Endothelial cell of umbilical vein (primary cell): ENCODE data around the gene CHPF2. TPM values are rescaled to one million over a fixed set of nuclear protein-coding genes. Genes with fewer than 3 reads are reported as not detected.
A peak's percentile ranks its signal among the peaks of the same experiment; 100 is the strongest.

Experiments
- BruUV-seq: library from RNA; stranded (reverse); fragments of 400-500 nt; replicated peaks from 2 replicates; lab custom pipeline; 2021; lab: Mats Ljungman, UMichigan
- CTCF ChIA-PET: fragments of 300-600, 350-600 bp; sonication (Branson Sonifier 250); formaldehyde crosslinking; loops from one replicate; lab custom pipeline; 2021; ENCODE audit warnings: antibody characterized with exemption, inconsistent platforms; lab: Charles Lee
- POLR2A ChIA-PET: fragments of 300-600, 350-600 bp; sonication (Branson Sonifier 250); formaldehyde crosslinking; loops from one replicate; lab custom pipeline; 2021; ENCODE audit warnings: antibody characterized with exemption, inconsistent platforms; lab: Charles Lee
- DNase-seq: peaks from one replicate; pipeline ENCODE4 v3.0.0-alpha.2; 2011; ENCODE audit warnings: low read depth, low spot score
- FAIRE-seq: peaks from 2 replicates; lab custom pipeline; 2011; peaks lifted over from hg19 to GRCh38; lab: Jason Lieb, UNC
- H2AFZ ChIP-seq: 2 replicates; pipeline ENCODE4 v1.6.0; 2012; ENCODE audit warnings: low read depth, low read length, control low read depth, inconsistent platforms
- H3K27ac ChIP-seq: 2 replicates; pipeline ENCODE4 v1.5.1; 2011; ENCODE audit warnings: low read depth, mild to moderate bottlenecking, control low read depth, low read length, moderate library complexity; ENCODE audit not compliant: insufficient read depth
- H3K27me3 ChIP-seq, 2 experiments: 2 replicates each; pipeline versions ENCODE4 v1.6.0 to v1.6.1; 2011; ENCODE audit warnings: low read length in 2 of 2, mixed read lengths in 1 of 2; ENCODE audit not compliant: control insufficient read depth in 2 of 2, insufficient read depth in 2 of 2
- H3K36me3 ChIP-seq, 2 experiments: 2 replicates in 1 of 2; 3 replicates in 1 of 2; pipeline ENCODE4 v1.5.1; 2011; ENCODE audit warnings: low read length in 2 of 2, mild to moderate bottlenecking in 1 of 2, moderate library complexity in 1 of 2; ENCODE audit not compliant: control insufficient read depth in 2 of 2, insufficient read depth in 2 of 2; ENCODE audit errors: extremely low read depth in 1 of 2
- H3K4me1 ChIP-seq: 3 replicates; pipeline ENCODE4 v1.5.1; 2011; ENCODE audit warnings: mild to moderate bottlenecking, low read length; ENCODE audit not compliant: control insufficient read depth, insufficient read depth; ENCODE audit errors: extremely low read depth
- H3K4me2 ChIP-seq: 2 replicates; pipeline ENCODE4 v1.6.1; 2011; ENCODE audit warnings: low read length, control low read depth, mixed read lengths; ENCODE audit not compliant: insufficient read depth
- H3K4me3 ChIP-seq, 3 experiments: fragments of 200-600 bp in 1 of 3; sonication (generic), shearing (Covaris generic) in 1 of 3; replicated peaks in 1 of 3; 2 replicates each; pipeline ENCODE4 v1.5.1; 2011 to 2016; ENCODE audit warnings: control low read depth in 3 of 3, low read length in 3 of 3, mild to moderate bottlenecking in 2 of 3, inconsistent platforms in 1 of 3, low read depth in 1 of 3, moderate library complexity in 1 of 3; ENCODE audit not compliant: insufficient read depth in 1 of 3
- H3K79me2 ChIP-seq: 2 replicates; pipeline ENCODE4 v1.6.0; 2012; ENCODE audit warnings: low read length, inconsistent platforms; ENCODE audit not compliant: control insufficient read depth, insufficient read depth
- H3K9ac ChIP-seq: replicated peaks from 2 replicates; pipeline ENCODE3; 2011; ENCODE audit warnings: low read length, control low read depth; ENCODE audit not compliant: insufficient read depth; ENCODE audit errors: extremely low read depth
- H3K9me1 ChIP-seq: replicated peaks from 3 replicates; pipeline ENCODE4 v1.6.0; 2011; ENCODE audit warnings: mild to moderate bottlenecking, low read length; ENCODE audit not compliant: control insufficient read depth, insufficient read depth; ENCODE audit errors: extremely low read depth
- H3K9me3 ChIP-seq: replicated peaks from 2 replicates; pipeline ENCODE4 v1.5.1; 2012; ENCODE audit warnings: low read length, inconsistent platforms; ENCODE audit not compliant: control insufficient read depth, insufficient read depth
- H4K20me1 ChIP-seq: replicated peaks from 2 replicates; pipeline ENCODE3; 2011; ENCODE audit warnings: mild to moderate bottlenecking, low read length; ENCODE audit not compliant: control insufficient read depth, insufficient read depth; ENCODE audit errors: extremely low read depth
- CTCF ChIP-seq, 2 donors: IDR thresholded peaks; 1 replicate in 1 of 2; 2 replicates in 1 of 2; pipeline ENCODE4 v1.5.1; 2011; ENCODE audit warnings: low read length in 2 of 2, mild to moderate bottlenecking in 2 of 2, moderate library complexity in 2 of 2, control low read depth in 1 of 2, inconsistent platforms in 1 of 2, low read depth in 1 of 2; ENCODE audit not compliant: insufficient read depth in 1 of 2; ENCODE audit errors: extremely low read depth in 1 of 2
- EZH2 ChIP-seq: IDR thresholded peaks from 2 replicates; pipeline ENCODE4 v1.6.1; 2012; ENCODE audit warnings: borderline replicate concordance, low read depth, mild to moderate bottlenecking, moderate library complexity, low read length, inconsistent platforms; ENCODE audit not compliant: severe bottlenecking
- FOS ChIP-seq: IDR thresholded peaks from 2 replicates; pipeline ENCODE4 v1.6.1; 2011; ENCODE audit warnings: mild to moderate bottlenecking, low read length, moderate library complexity, borderline replicate concordance; ENCODE audit not compliant: insufficient read depth
- GATA2 ChIP-seq: IDR thresholded peaks from 2 replicates; pipeline ENCODE4 v1.7.0; 2011; ENCODE audit warnings: low read depth, mild to moderate bottlenecking, moderate library complexity, mixed read lengths, low read length; ENCODE audit not compliant: insufficient read length, insufficient read depth
- JUN ChIP-seq: IDR thresholded peaks from 2 replicates; pipeline ENCODE4 v1.6.1; 2011; ENCODE audit warnings: borderline replicate concordance, low read depth; ENCODE audit not compliant: insufficient read length, insufficient read depth
- MAX ChIP-seq: IDR thresholded peaks from 2 replicates; pipeline ENCODE4 v1.6.1; 2011; ENCODE audit not compliant: insufficient read depth, insufficient read length
- MYC ChIP-seq: IDR thresholded peaks from one replicate; pipeline ENCODE4 v1.6.1; 2011; ENCODE audit warnings: mild to moderate bottlenecking, low read depth, low read length
- POLR2A ChIP-seq: IDR thresholded peaks from 2 replicates; pipeline ENCODE4 v1.6.1; 2012; ENCODE audit warnings: low read depth, mild to moderate bottlenecking, control low read depth, low read length
- POLR2AphosphoS5 ChIP-seq: IDR thresholded peaks from 2 replicates; pipeline ENCODE4 v1.6.1; 2012; ENCODE audit warnings: low read depth, mild to moderate bottlenecking, control low read depth, low read length, moderate library complexity; ENCODE audit not compliant: insufficient read depth
- dilution Hi-C: fragments of 300-500 bp; cut with MboI; formaldehyde crosslinking; loops from one replicate; pipeline ENCODE4 v1.15.0; 2019; ENCODE audit warnings: low sequenced_read_pairs; ENCODE audit not compliant: extremely low pct_ligation_motif_present
- intact Hi-C: fragments of 100-400 bp; cut with micrococcal nuclease; formaldehyde crosslinking; loops from one replicate; pipeline ENCODE4 v1.10.0; 2022
- polyA plus RNA-seq, 4 experiments: library from polyadenylated mRNA; depleted of rRNA in 3 of 4; stranded (reverse) in 3 of 4; unstranded in 1 of 4; fragments of >200 nt; gene quantifications; 2 replicates each; pipeline versions ENCODE4 v1.2.1 to v1.2.3, GENCODE V29; 2011 to 2012; ENCODE audit warnings: missing spikeins in 1 of 4
- total RNA-seq: library from RNA; stranded (reverse); gene quantifications from 2 replicates; pipeline ENCODE4 v1.2.3, GENCODE V29; 2021

The CHPF2 gene
- total and polyA plus RNA-seq, 2 donors (not counting 3 experiments of a cell fraction or from before 2014, with no cell fraction given): 72.8 to 75.0 TPM

- no peak for DNase-seq
- H3K9me1 ChIP-seq: no peaks in the 10 kb centered on the region
- no TSS peak for BruUV-seq
- ChIA-PET CTCF (interaction anchor here (0.6 to 3.0 kb wide), 6 partner anchors 9 to 254 kb away, joined by 3 to 58 read pairs (median 16); partner anchors contain the start of genes ABCF2 and CHPF2), POLR2A (no interaction called here)
- peaks cover 5% of the 10 kb centered on the region for H3K4me1 ChIP-seq
- no peak overlapping the region for H3K9ac ChIP-seq
- intact Hi-C loops (no loop called here), dilution Hi-C loops (no loop called here)
- H2AFZ ChIP-seq: no peak overlapping the region
- H3K9me3 ChIP-seq: no peaks in the 10 kb centered on the region
- no peak for TF ChIP-seq FOS
- TF ChIP-seq POLR2AphosphoS5: peak; percentile 5
- peak; percentile 4 for TF ChIP-seq POLR2A
- peaks cover 0 to 6% of the 10 kb centered on the region in 2 experiments for H3K27me3 ChIP-seq
- no peak overlapping the region for H3K4me3 ChIP-seq
- peaks cover 0 to 14% of the 10 kb centered on the region in 2 experiments for H3K36me3 ChIP-seq
- H3K4me2 ChIP-seq: no peak overlapping the region
- no peaks in the 10 kb centered on the region for H4K20me1 ChIP-seq
- no peak for FAIRE-seq
- no peaks in the 10 kb centered on the region for H3K79me2 ChIP-seq
- no peak overlapping the region for H3K27ac ChIP-seq
Observed at GRCh38 chr7:151242159-151243044, 10.1 kb downstream of the CHPF2 start.

- Histone ChIP-seq H3K9ac (no peak overlapping the region), H3K79me2 (no peaks in the 10 kb centered on the region), H3K9me3 (no peaks in the 10 kb centered on the region), H3K9me1 (no peaks in the 10 kb centered on the region), H3K4me2 (no peak overlapping the region), H3K27me3 (peaks cover 0 to 6% of the 10 kb centered on the region in 2 experiments), H3K27ac (no peak overlapping the region), H4K20me1 (no peaks in the 10 kb centered on the region), H3K36me3 (peaks cover 0 to 9% of the 10 kb centered on the region in 2 experiments), H3K4me3 (no peak overlapping the region), H2AFZ (no peak overlapping the region), H3K4me1 (peaks cover 9% of the 10 kb centered on the region)
- FAIRE-seq (no peak), DNase-seq (no peak)
- intact Hi-C loops: no loop called here
- CTCF ChIA-PET: interaction anchor here (1.2 to 3.0 kb wide), 5 partner anchors 9 to 254 kb away, joined by 3 to 58 read pairs (median 17); partner anchors contain the start of genes ABCF2 and CHPF2
- no peak for TF ChIP-seq MAX
- no peak for TF ChIP-seq POLR2AphosphoS5
- no peak for TF ChIP-seq POLR2A
- TF ChIP-seq JUN: no peak
- no peak for TF ChIP-seq EZH2
- no peak for TF ChIP-seq MYC
- no peak for TF ChIP-seq FOS
- no peak for TF ChIP-seq CTCF (IDR thresholded peaks at IDR 0.05; ENCODE audit: extremely low read depth in 1 of 2, insufficient read depth in 1 of 2, low read depth in 1 of 2, low read length in 2 of 2)
- TF ChIP-seq GATA2: no peak
- POLR2A ChIA-PET: no interaction called here
- dilution Hi-C loops: no loop called here
- BruUV-seq: no TSS peak
Observed at GRCh38 chr7:151243045-151243349, 10.7 kb downstream of the CHPF2 start.
